GM23338 (cell line): ENCODE results near the gene COG1. TPM values are rescaled to one million over a fixed set of nuclear protein-coding genes. Genes with fewer than 3 reads are reported as not detected.
"Not testable (repeated sequence)": the region's sequence is repeated elsewhere in the genome, so short reads cannot be mapped to it uniquely, and the experiment has no call there.

Source experiments
- ATAC-seq: fragments of 200-7000 bp; cut with Tn5 transposase; 3 replicates; pipeline ENCODE4 v1.9.1; 2020
- DNase-seq: peaks from one replicate; pipeline ENCODE4 v3.0.0-alpha.2; 2015; ENCODE audit warnings: low spot score
- H2AFZ ChIP-seq: fragments of 200-600 bp; sonication (generic); 2 replicates; pipeline ENCODE4 v1.8.0; 2016; ENCODE audit warnings: antibody characterized with exemption, mild to moderate bottlenecking, moderate library complexity
- H3F3A ChIP-seq: fragments of 200-600 bp; sonication (generic); replicated peaks from 2 replicates; pipeline ENCODE4 v1.8.0; 2017; ENCODE audit warnings: antibody characterized with exemption, mixed run types, low read depth
- H3K27ac ChIP-seq: fragments of 200-600 bp; sonication (generic); 2 replicates; pipeline ENCODE4 v1.6.1; 2016; ENCODE audit warnings: low read depth
- H3K27me3 ChIP-seq: fragments of 200-600 bp; sonication (generic); 2 replicates; pipeline ENCODE4 v1.8.0; 2016; ENCODE audit warnings: mild to moderate bottlenecking, mixed run types, moderate library complexity; ENCODE audit not compliant: insufficient read depth
- H3K36me3 ChIP-seq: fragments of 200-600 bp; sonication (generic); 2 replicates; pipeline ENCODE4 v1.8.0; 2016; ENCODE audit warnings: mild to moderate bottlenecking; ENCODE audit not compliant: insufficient read depth
- H3K4me1 ChIP-seq: fragments of 200-600 bp; sonication (generic); 2 replicates; pipeline ENCODE4 v1.8.0; 2016; ENCODE audit warnings: mild to moderate bottlenecking, moderate library complexity; ENCODE audit not compliant: insufficient read depth
- H3K4me2 ChIP-seq: fragments of 200-600 bp; sonication (generic); 2 replicates; pipeline ENCODE4 v1.7.1; 2017; ENCODE audit warnings: mixed run types
- H3K4me3 ChIP-seq: fragments of 200-600 bp; sonication (generic); 2 replicates; pipeline ENCODE4 v1.6.1; 2016; ENCODE audit warnings: mixed run types
- H3K79me2 ChIP-seq: fragments of 200-600 bp; sonication (generic); replicated peaks from 2 replicates; pipeline ENCODE4 v1.8.0; 2017; ENCODE audit warnings: mild to moderate bottlenecking; ENCODE audit not compliant: insufficient read depth
- H3K9me2 ChIP-seq: fragments of 200-600 bp; sonication (generic); 2 replicates; pipeline ENCODE4 v1.8.0; 2017; ENCODE audit not compliant: insufficient read depth
- H4K20me1 ChIP-seq: fragments of 200-600 bp; sonication (generic); replicated peaks from 2 replicates; pipeline ENCODE4 v1.8.0; 2017; ENCODE audit warnings: mild to moderate bottlenecking; ENCODE audit not compliant: insufficient read depth
- H3K27ac Mint-ChIP-seq: 2 replicates; pipeline ENCODE4 v1.8.0; 2020; ENCODE audit warnings: inconsistent platforms, mild to moderate bottlenecking, moderate library complexity, mixed read lengths
- H3K27me3 Mint-ChIP-seq: 3 replicates; pipeline ENCODE4 v1.8.0; 2022; ENCODE audit warnings: low read depth, mild to moderate bottlenecking, moderate library complexity, mixed read lengths, inconsistent platforms; ENCODE audit not compliant: insufficient read depth, poor library complexity
- H3K36me3 Mint-ChIP-seq: 3 replicates; pipeline ENCODE4 v1.8.0; 2021; ENCODE audit warnings: low read depth, mild to moderate bottlenecking, inconsistent platforms, moderate library complexity, mixed read lengths
- H3K4me1 Mint-ChIP-seq: 3 replicates; pipeline ENCODE4 v1.8.0; 2020; ENCODE audit warnings: mild to moderate bottlenecking, inconsistent platforms, mixed read lengths
- H3K4me3 Mint-ChIP-seq: 3 replicates; pipeline ENCODE4 v1.8.0; 2021; ENCODE audit warnings: moderate library complexity, mild to moderate bottlenecking, inconsistent platforms, mixed read lengths
- H3K9me3 Mint-ChIP-seq: 3 replicates; pipeline ENCODE4 v1.8.0; 2020; ENCODE audit warnings: moderate library complexity, mild to moderate bottlenecking, inconsistent platforms, mixed read lengths
- CREB1 ChIP-seq: fragments of 250-450 bp; sonication (Bioruptor Pico); IDR thresholded peaks from 2 replicates; pipeline ENCODE4 v1.5.0; 2020; ENCODE audit warnings: low read depth, mild to moderate bottlenecking, moderate library complexity
- EZH2 ChIP-seq: fragments of 200-600 bp; sonication (generic); IDR thresholded peaks from one replicate; pipeline ENCODE4 v1.8.0; 2017; ENCODE audit warnings: antibody characterized with exemption, mild to moderate bottlenecking, low read depth; ENCODE audit not compliant: unreplicated experiment
- EZH2phosphoT487 ChIP-seq: fragments of 200-600 bp; sonication (generic); IDR thresholded peaks from one replicate; pipeline ENCODE4 v1.8.1; 2018; ENCODE audit warnings: antibody characterized with exemption; ENCODE audit not compliant: unreplicated experiment
- JUNB ChIP-seq: IDR thresholded peaks from one replicate; pipeline ENCODE4 v1.6.1; 2016; ENCODE audit warnings: antibody characterized with exemption; ENCODE audit not compliant: unreplicated experiment
- NANOG ChIP-seq: IDR thresholded peaks from 2 replicates; pipeline ENCODE4 v1.6.1; 2016; ENCODE audit warnings: antibody characterized with exemption, borderline replicate concordance
- POLR2AphosphoS5 ChIP-seq: IDR thresholded peaks from 2 replicates; pipeline ENCODE4 v1.6.1; 2016; ENCODE audit warnings: antibody characterized with exemption, low read depth
- REST ChIP-seq: IDR thresholded peaks from one replicate; pipeline ENCODE4 v1.6.1; 2018; ENCODE audit warnings: antibody characterized with exemption; ENCODE audit not compliant: unreplicated experiment
- STAT1 ChIP-seq: IDR thresholded peaks from one replicate; pipeline ENCODE4 v1.6.1; 2016; ENCODE audit warnings: antibody characterized with exemption; ENCODE audit not compliant: unreplicated experiment
- ZNF114 ChIP-seq: fragments of 250-450 bp; sonication (Bioruptor Pico); IDR thresholded peaks from 2 replicates; pipeline ENCODE4 v1.5.0; 2020; ENCODE audit warnings: mild to moderate bottlenecking, moderate library complexity
- ZNF331 ChIP-seq: fragments of 250-450 bp; sonication (Bioruptor Pico); IDR thresholded peaks from 2 replicates; pipeline ENCODE4 v1.5.0; 2020; ENCODE audit warnings: low read depth, mild to moderate bottlenecking, moderate library complexity
- ZNF462 ChIP-seq: fragments of 250-450 bp; sonication (Bioruptor Pico); IDR thresholded peaks from 2 replicates; pipeline ENCODE4 v1.5.0; 2020; ENCODE audit warnings: mild to moderate bottlenecking, moderate library complexity
- polyA plus RNA-seq: library from polyadenylated mRNA; unstranded; fragments of >200 nt; fragmentation: Nextera tagmentation; extraction: Ambion mirVana; gene quantifications from 2 replicates; pipeline ENCODE4 v1.2.1, GENCODE V29; 2016
- total RNA-seq: library from RNA; depleted of rRNA; stranded (reverse); fragments of >200 nt; shearing (Covaris generic); gene quantifications from 2 replicates; pipeline ENCODE4 v1.2.3, GENCODE V29; 2014
- TF ChIP-seq, protein P1 (sequence below), 2 experiments: fragments of 200-600 bp in 1 of 2; sonication (generic) in 1 of 2; conservative IDR thresholded peaks; 2 replicates each; pipeline versions ENCODE4 v1.5.1 to v1.6.1; 2016 to 2017; ENCODE audit warnings: antibody characterized with exemption in 2 of 2, low read depth in 2 of 2, mild to moderate bottlenecking in 2 of 2, moderate library complexity in 1 of 2

Gene COG1
- total and polyA plus RNA-seq, 2 experiments from 2014 or later = 15.0 to 26.1 TPM

GRCh38 chr17:73144209-73144608 is 48.6 kb upstream of the COG1 start:
- not testable (repeated sequence) for H3K36me3 ChIP-seq, ATAC-seq, H3K27me3 ChIP-seq, H3K4me1 ChIP-seq, H3K9me2 ChIP-seq, H3K27ac ChIP-seq, H3K27ac Mint-ChIP-seq, H2AFZ ChIP-seq, H3K4me1 Mint-ChIP-seq, H3F3A ChIP-seq, DNase-seq, H4K20me1 ChIP-seq, H3K4me3 Mint-ChIP-seq, H3K4me2 ChIP-seq, H3K79me2 ChIP-seq, H3K4me3 ChIP-seq, H3K36me3 Mint-ChIP-seq
- H3K27me3 Mint-ChIP-seq = peaks cover 11% of the 10 kb centered on the region
- H3K9me3 Mint-ChIP-seq = peaks cover 27% of the 10 kb centered on the region

GRCh38 chr17:73145641-73146040 is 47.2 kb upstream of the COG1 start:
- H4K20me1 ChIP-seq = no peaks in the 10 kb centered on the region
- peaks cover 27% of the 10 kb centered on the region for H3K9me3 Mint-ChIP-seq
- no peaks in the 10 kb centered on the region for H3K9me2 ChIP-seq
- ATAC-seq (no peak), DNase-seq (no peak)
- H3K4me2 ChIP-seq = no peak overlapping the region
- H3K4me1 ChIP-seq = no peaks in the 10 kb centered on the region
- no peak overlapping the region for H3K27ac Mint-ChIP-seq
- no peaks in the 10 kb centered on the region for H3K4me1 Mint-ChIP-seq
- no peak overlapping the region for H3K27ac ChIP-seq
- no peak overlapping the region for H3K4me3 Mint-ChIP-seq
- H3K36me3 ChIP-seq = no peaks in the 10 kb centered on the region
- H3K36me3 Mint-ChIP-seq = peaks cover 5% of the 10 kb centered on the region; the same call in 1 of the 3 replicates
- no peaks in the 10 kb centered on the region for H3F3A ChIP-seq
- no peaks in the 10 kb centered on the region for H3K27me3 ChIP-seq
- H3K27me3 Mint-ChIP-seq = peaks cover 11% of the 10 kb centered on the region
- no peak overlapping the region for H3K4me3 ChIP-seq
- H2AFZ ChIP-seq = no peak overlapping the region
- no peaks in the 10 kb centered on the region for H3K79me2 ChIP-seq
- TF ChIP-seq EZH2phosphoT487 (no peak), ZNF462 (CRISPR knock-in tag) (no peak), EZH2 (no peak), NANOG (no peak), STAT1 (no peak), ZNF114 (no peak), CREB1 (CRISPR knock-in tag) (no peak), POLR2AphosphoS5 (no peak), JUNB (no peak), ZNF331 (CRISPR knock-in tag) (no peak), REST (no peak)
- TF ChIP-seq, protein P1, sequence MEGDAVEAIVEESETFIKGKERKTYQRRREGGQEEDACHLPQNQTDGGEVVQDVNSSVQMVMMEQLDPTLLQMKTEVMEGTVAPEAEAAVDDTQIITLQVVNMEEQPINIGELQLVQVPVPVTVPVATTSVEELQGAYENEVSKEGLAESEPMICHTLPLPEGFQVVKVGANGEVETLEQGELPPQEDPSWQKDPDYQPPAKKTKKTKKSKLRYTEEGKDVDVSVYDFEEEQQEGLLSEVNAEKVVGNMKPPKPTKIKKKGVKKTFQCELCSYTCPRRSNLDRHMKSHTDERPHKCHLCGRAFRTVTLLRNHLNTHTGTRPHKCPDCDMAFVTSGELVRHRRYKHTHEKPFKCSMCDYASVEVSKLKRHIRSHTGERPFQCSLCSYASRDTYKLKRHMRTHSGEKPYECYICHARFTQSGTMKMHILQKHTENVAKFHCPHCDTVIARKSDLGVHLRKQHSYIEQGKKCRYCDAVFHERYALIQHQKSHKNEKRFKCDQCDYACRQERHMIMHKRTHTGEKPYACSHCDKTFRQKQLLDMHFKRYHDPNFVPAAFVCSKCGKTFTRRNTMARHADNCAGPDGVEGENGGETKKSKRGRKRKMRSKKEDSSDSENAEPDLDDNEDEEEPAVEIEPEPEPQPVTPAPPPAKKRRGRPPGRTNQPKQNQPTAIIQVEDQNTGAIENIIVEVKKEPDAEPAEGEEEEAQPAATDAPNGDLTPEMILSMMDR (conservative IDR thresholded peaks at IDR 0.05; ENCODE audit: low read depth in 2 of 2) = no peak
